ENCODE data around the gene ADORA2B.
"Not testable (repeated sequence)": the region's sequence is repeated elsewhere in the genome, so short reads cannot be mapped to it uniquely, and the experiment has no call there.

ADORA2B gene

DNA sequence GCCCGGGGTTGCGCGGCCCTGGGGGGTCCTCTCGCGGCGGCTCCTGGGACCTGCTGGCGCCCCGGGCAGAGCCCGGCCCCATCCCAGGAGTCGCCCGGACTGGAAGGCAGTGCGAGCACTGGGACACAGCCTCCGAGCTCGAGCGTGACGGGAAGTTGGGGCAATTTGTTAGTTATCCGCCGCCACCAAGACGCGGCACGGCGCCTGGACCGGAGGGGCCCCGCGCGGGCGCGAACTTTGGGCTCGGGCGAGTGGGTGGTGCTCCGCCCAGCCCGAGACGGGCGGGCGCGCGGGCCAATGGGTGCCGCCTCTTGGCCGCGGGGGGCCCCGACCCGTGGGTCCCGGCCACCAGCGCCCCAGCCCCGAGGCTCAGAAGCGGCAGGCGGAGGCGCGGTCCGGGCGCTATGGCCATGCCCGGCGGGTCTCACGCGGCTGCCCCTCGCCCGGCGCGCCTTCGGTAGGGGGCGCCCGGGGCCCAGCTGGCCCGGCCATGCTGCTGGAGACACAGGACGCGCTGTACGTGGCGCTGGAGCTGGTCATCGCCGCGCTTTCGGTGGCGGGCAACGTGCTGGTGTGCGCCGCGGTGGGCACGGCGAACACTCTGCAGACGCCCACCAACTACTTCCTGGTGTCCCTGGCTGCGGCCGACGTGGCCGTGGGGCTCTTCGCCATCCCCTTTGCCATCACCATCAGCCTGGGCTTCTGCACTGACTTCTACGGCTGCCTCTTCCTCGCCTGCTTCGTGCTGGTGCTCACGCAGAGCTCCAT is at the start of gene ADORA2B:
ADORA2B (plus strand) TSS at position 372 of the 768 bp plus-strand sequence; CDS start at position 491, 119 bp downstream.
- peak in 37 of 42 donors; percentile 22 to 78 (median 54) for DNase-seq
- intact Hi-C loops (cut with DNase I), result no loop called here

DNA sequence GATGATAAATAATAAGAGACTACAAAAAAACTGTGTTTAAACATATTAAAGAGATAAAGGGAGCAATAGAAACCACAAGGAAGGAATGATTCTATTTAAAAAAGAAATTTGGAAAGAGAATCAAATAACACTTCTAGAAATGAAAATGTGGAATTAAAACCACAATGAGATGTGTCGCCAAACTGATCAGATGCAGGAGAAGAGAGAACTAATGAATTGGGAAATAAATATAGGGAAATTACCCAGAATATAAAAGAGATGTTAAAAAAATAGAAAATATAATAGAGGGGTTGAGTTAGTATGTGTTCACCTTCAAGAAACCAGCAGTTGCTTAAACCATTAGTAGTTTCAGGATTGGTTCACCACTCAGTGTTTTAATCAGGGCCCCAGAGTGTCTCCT is 48.7 kb upstream of the ADORA2B start:
- intact Hi-C loops (cut with DNase I), result no loop called here
- no peak for DNase-seq

GRCh38 chr17:15896834-15897233 is 48.1 kb upstream of the ADORA2B start:
- DNase-seq, result no peak

GRCh38 chr17:15899596-15899995 is 45.3 kb upstream of the ADORA2B start:
- intact Hi-C loops (cut with DNase I); DNase-seq: not testable (repeated sequence)

More at GRCh38 chr17:15896834-15897233, 48.1 kb upstream of the ADORA2B start:
- intact Hi-C loops (cut with DNase I), result no loop called here

DNA sequence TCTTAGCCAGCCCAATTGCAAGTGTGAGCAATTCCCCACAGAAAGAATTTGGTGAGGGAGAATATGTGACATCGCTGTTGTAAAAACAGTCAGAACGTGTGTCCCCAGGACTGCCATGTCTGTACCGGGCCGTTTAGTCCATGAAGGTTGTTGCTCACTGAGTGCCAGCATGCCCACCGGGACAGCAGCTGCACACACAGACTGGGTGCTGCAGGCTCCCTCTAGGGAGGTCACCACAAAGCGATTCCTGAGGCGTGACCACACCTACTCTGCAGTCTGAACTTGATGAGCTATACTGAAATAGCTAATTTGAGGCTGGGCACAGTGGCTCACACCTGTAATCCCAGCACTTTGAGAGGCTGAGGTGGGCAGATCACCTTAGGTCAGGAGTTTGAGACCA is 44.1 kb upstream of the ADORA2B start:
- intact Hi-C loops (cut with DNase I), result no loop called here

DNA sequence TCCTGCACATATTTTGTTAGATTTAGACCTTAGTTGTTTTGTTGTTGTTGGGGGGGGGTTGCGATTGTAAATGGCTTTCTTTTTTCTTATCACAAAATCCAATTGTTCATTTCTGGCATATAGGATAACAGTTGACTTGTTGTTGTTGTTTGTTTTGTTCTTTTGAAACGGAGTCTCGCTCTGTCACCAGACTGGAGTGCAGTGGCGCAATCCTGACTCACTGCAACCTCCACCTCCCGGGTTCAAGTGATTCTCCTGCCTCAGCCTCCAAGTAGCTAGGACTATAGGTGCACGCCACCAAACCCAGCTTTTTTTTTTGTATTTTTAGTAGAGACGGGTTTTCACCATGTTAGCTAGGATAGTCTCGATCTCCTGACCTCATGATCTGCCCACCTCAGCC is 39.7 kb upstream of the ADORA2B start:
- intact Hi-C loops (cut with DNase I), result not testable (repeated sequence)

More for the DNA sequence above, 44.1 kb upstream of the ADORA2B start:
- DNase-seq, result peak in 1 of 42 donors; percentile 22

GRCh38 chr17:15907290-15907689 is 37.6 kb upstream of the ADORA2B start:
- intact Hi-C loops (cut with DNase I), result no loop called here

More for the DNA sequence above, 39.7 kb upstream of the ADORA2B start:
- DNase-seq, result not testable (repeated sequence)

GRCh38 chr17:15908378-15908777 is 36.6 kb upstream of the ADORA2B start:
- peak in 1 of 42 donors; percentile 4 for DNase-seq
- intact Hi-C loops (cut with DNase I), result no loop called here

More at GRCh38 chr17:15907290-15907689, 37.6 kb upstream of the ADORA2B start:
- peak in 1 of 42 donors; percentile 3 for DNase-seq

- peak in 2 of 42 donors; percentile 25 to 28 for DNase-seq
- intact Hi-C loops (cut with DNase I), result no loop called here
Observed at GRCh38 chr17:15909481-15909991, 35.4 kb upstream of the ADORA2B start.

DNA sequence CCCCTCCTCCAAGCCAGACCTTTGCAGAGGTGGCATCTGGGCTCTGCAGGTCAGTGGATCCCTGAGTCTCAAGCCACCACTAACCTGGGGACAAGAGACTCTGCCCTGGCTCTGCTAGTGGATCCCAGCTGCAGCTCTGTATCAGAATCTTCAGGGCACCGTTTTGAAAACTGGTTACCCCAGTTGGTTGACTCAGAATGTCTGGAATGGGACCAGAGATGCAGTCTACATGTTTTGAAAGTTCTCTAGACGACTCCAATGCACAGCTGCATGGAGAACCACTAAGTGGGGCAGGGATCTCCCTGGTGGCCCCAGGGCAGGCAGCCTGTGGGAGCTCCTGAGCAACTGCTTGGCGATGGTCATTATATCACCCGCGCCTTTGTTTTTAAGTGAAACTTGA is 34.1 kb upstream of the ADORA2B start:
- intact Hi-C loops (cut with DNase I), result no loop called here

GRCh38 chr17:15911701-15912100 is 33.2 kb upstream of the ADORA2B start:
- peak in 1 of 42 donors; percentile 5 for DNase-seq
- intact Hi-C loops (cut with DNase I), result not testable (repeated sequence)

More for the DNA sequence above, 34.1 kb upstream of the ADORA2B start:
- DNase-seq, result peak in 1 of 42 donors; percentile 25

DNA sequence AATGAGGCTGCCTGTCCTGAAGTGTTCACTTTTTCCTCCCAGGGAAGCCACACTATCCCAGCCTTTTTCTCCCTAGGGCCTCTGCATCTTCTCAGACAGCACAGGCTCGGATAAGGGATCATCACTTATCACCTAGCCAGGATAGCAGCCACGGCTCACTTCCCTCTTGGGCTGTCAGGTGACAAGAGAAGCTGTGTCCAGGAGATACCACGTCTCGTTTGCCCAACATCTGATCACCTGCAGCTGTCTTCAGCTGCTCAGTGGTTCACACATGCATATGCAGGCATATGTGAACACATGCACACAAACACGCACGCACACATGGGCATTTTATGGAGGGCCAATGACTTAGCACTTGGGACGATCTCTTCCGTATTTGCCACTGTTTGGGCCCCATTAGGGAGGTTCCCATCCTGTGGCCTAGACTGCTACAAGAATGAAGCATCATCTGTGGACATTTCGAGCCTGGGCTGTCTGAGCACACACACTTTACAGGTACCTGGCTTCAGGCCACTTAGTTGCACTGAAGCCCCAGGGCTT is 32.4 kb upstream of the ADORA2B start:
- intact Hi-C loops (cut with DNase I), result no loop called here
- peak in 2 of 42 donors; percentile 8 to 9 for DNase-seq

- DNase-seq, result peak in 3 of 42 donors; percentile 9 to 20 (median 18)
- intact Hi-C loops (cut with DNase I), result no loop called here
Observed at GRCh38 chr17:15913826-15914225, 31.1 kb upstream of the ADORA2B start.

GRCh38 chr17:15914400-15915170 is 30.3 kb upstream of the ADORA2B start:
- intact Hi-C loops (cut with DNase I), result no loop called here
- peak in 4 of 42 donors; percentile 7 to 22 (median 11) for DNase-seq

DNA sequence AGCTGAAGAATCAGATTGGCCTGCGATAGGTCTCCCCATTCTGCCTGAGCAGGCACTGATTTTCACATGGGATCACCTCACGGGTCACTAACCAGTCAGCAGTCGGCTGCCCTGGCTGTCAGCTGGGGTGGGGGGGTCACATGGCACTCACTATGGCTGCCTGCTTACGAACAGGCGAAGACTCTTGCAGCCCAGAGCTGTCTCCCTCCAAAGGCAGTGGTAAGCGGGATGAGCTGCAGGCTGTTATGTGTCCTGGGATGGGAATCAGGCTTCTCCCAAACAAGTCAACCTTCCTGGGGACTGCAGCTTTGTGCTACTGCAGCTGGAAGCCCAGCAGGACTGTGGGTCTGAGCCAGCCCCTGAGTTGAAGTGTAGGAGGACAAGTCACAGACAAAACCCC is 29.0 kb upstream of the ADORA2B start:
- DNase-seq, result peak in 2 of 42 donors; percentile 11 to 18
- intact Hi-C loops (cut with DNase I), result no loop called here

DNA sequence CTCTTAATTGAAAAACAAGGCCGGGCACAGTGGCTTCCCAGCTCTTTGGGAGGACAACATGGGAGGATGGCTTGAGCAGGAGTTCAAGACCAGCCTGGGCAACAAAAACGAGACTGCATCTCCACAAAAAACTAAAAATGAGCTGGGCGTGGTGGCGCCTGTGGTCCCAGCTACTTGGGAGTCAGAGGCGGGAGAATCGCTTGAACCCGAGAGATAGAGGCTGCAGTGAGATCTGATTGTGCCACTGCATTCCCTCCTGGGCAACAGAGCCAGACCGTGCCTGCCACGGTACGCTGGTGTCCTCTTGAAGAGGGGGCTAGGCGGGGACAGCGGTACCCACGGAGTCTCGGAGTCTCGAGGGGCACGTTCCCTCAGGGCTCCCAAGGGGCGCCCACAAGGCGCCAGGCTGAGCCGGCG is 27.9 kb upstream of the ADORA2B start:
- intact Hi-C loops (cut with DNase I), result no loop called here
- DNase-seq, result peak in 1 of 42 donors; percentile 21

DNA sequence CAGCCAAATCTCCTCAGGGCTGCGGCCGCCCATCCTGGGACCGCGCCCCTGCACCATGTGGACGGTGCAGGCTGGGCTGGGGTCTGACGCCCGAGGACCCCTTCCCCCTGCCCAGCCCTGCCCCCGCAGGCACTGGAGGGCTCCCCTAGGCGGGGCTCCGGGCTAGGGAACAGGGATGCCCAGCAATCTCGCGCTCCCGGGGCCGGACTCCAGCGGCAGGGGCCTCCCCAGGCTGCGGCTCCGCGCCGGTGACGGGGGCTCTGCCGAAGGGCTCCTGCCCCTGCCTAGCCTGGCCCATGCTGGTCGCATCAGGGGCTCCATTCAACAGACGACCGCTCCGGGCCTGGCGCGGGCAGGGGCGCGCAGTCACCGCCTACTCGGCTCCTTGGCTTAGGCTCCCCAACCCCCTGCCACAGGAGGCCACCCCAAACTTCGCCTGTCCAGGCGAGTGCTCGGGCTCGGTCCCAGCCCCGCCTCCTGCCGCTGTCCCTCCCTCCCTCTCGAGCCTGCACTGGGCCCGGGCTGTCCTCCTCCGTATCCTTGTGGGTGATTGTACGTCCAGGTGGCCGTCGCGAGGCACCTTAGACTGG is 27.4 kb upstream of the ADORA2B start:
- DNase-seq, result peak in 1 of 42 donors; percentile 29
- intact Hi-C loops (cut with DNase I), result no loop called here

DNA sequence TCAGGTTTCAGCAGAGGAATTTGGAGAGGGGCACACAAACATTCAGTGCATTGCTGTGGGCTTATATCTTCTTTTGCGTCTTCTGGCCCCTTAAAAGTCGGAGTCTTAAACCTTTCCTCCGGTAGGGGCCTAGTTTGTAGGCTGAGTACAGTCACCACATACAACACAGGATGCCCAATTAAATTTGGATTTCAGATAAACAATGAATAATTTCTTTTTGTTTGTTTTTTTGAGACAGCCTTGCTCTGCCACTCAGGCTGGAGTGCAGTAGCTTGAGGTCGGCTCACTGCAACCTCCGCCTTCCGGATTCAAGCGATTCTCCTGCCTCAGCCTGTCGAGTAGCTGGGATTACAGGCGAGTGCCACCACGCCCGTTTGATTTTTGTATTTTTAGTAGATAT is 26.7 kb upstream of the ADORA2B start:
- intact Hi-C loops (cut with DNase I), result no loop called here

More for the DNA sequence above, 26.7 kb upstream of the ADORA2B start:
- DNase-seq, result no peak
